GM21786 (cell line): ENCODE data around the gene LGSN.
"Not testable (repeated sequence)": the region's sequence is repeated elsewhere in the genome, so short reads cannot be mapped to it uniquely, and the experiment has no call there.

ENCODE experiments used
- ATAC-seq: cut with Tn5 transposase; IDR thresholded peaks from one replicate; pipeline ENCODE4 v1.9.1; 2021; ENCODE audit not compliant: unreplicated experiment

The LGSN gene

DNA sequence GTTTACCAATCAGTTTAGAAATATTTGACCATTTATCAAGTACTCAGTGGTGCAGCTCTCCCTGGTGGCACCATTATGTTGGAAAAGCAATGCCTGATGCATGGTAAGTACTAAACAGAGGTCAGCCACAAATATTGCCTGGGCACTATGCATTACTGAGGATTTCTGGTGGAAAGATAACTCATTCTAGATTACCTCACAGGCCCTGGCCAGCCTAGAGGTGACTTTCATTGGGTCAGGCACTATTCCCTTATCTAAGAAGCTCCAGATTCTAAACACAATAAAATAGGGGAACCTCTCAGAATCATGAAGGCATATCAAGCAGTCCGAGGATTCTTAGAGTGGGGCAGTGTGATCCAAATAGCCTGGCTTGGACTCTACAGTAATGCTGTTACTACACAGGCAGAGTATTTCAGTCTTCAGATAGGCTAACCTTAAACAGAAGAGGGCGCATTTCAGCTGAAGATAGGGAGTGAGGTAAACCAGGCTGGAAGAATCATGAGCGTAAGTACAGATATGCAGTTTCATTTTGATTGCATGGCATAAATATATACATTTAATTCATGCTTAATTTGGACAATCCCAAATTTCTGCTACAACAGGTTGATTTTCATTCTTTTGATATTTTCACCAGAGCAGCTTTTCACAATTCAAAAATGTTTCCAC is 12.1 kb downstream of the LGSN start:
- ATAC-seq: peak; percentile 86

DNA sequence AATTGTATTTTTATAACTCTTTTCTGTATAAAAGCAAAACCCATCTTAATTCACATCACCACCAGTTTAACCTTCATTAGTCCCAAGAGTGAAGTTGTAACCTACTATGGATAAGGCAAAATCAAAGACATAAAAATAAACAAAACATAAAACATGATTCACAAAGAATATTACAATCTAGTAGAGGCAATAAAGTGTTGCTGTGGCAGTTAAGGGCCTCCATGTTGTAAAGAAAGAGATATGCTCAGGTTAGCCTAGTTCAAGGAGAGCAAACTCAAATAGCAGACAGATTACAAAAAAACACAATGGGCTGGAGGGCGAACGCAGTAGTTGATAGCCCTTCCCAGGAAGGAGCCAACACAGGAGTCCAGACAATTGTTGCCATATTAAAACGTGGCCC is 13.4 kb downstream of the LGSN start:
- no peak for ATAC-seq

DNA sequence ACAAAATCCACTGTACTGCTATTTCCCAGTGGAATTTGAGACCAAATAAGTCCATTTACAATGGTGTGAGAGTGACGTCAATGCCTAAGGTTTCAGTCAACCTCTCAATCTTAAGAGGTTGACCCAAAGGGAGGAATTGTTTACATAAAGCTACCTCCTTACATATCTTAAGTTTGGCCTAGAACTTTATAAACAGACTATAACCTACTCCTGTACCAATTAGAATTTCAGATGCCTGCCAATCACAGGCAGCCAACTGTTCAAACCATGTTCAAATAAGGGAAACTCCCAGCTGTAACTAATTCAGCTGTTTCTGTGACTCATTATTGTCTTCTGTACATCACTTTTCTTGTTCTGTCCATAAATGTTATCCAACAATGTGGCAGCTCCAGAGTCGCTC is 14.5 kb downstream of the LGSN start:
- ATAC-seq: no peak

DNA sequence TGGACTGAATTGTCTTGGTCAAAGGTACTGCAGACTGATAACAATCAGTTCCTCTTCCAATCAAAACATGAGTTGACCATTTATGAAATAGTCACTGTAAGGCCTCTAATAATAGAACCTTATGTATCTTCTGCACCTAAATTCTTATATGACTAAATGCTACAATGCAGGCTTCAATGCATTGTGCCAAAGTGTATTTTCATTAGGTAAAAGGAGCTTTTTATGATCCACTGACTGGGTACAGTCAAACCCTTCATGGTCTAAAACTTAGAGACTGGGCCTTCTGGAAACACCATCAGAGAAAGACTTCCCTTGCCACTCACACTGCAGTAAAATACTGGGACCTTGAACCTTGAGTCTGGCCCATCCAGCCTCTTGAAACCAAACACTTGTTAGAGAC is 16.3 kb downstream of the LGSN start:
- ATAC-seq: no peak

DNA sequence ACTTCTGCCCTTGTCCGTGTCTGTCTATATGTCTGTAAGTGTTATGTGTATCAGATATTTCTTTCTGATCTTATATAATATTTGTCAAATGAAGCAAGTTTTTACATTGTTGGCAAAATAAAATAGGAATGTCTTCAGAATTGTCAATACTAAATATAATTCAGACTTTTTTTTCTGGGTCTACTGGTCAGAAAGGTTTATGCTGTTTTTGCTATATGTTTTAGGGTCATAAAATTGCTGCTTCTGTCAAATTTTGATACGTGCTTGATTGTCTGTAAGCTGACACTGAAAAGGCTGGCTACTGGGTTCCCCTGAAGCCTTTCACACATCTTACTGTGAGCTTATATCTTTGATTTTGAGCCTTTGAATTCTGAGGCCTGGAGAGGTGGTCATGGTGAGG is 20.1 kb downstream of the LGSN start:
- no peak for ATAC-seq

DNA sequence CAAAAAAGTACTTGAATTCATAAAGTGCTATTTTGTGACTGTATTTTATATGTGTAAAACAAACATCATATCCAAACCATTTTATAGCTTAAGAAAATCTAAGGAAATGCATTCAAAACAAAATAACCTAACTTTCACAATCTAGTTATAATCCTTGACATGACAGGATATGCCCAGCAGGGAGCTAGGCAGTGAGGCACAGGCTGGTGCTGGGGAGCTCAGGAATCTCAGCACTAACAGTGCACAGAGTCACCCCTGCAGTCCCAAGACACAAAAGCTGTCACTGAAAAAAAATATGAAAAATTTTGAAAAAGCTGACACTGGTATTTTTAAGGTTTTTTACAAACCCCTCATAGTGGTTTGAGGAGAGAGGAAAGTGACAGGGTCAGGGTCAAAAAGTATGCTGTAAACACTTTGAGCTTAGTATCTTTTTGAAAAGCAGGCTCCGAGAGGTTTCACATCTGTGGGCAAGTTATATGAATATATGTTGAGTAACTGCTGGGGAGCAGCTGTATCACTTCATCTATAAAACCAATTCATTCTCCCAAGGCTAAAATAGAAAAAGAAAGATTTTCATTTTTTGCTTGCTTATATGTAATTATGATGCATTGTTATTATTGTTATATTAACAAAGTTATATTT is 24.1 kb downstream of the LGSN start:
- ATAC-seq: no peak

DNA sequence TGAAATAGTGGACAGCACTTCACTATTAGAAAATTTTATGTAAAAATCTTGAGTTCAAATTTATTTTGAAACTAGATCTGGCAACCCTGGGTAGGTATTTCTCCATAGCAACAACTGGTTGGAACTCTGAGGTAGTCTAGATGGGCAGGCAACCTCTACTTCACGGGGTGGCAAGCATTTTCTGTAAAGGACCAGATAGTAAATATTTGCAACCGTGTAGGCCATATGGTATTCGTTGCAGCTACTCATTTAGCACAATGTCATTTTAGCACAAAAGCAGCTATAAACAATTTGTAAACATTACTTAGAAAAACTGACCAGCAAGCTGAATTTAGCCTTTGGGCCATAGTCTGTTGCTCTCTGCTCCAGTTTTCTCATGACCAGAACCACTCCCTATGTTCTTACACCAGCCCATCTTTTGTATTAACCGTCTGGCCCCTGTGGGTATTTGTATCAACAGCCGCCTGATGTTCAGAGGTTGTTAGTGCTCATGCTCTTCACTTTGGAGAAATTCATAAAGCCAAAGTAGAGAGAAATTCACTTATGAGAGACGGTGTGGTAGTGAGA is 29.2 kb downstream of the LGSN start:
- no peak for ATAC-seq

DNA sequence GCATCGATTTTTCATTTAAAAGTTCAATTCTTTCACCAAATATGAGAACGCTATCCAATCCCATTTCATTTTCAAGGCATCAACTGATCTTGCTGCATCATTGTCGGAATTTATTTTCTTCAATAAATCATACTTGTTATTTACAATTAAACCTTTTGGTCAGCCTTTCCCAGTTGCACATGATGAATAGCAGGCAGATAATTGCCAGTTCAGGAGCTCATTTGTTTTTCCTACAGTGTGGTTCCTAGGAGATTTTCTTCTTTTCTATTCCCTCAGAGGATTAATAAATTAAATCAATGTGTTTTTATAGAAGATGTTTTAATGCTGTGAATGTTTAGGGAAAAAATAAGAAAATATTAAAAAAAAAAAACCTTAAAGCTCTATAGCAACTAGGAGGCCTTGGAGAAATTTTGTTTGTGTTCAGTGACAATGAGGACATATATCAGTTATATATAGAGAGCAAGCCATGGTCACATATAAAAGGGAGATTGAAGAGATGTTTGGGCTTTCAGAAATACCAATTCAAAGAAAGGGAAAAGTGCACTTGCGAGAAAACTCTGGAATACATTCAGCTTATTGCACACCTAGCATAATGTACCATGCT is 30.4 kb downstream of the LGSN start:
- ATAC-seq: no peak

DNA sequence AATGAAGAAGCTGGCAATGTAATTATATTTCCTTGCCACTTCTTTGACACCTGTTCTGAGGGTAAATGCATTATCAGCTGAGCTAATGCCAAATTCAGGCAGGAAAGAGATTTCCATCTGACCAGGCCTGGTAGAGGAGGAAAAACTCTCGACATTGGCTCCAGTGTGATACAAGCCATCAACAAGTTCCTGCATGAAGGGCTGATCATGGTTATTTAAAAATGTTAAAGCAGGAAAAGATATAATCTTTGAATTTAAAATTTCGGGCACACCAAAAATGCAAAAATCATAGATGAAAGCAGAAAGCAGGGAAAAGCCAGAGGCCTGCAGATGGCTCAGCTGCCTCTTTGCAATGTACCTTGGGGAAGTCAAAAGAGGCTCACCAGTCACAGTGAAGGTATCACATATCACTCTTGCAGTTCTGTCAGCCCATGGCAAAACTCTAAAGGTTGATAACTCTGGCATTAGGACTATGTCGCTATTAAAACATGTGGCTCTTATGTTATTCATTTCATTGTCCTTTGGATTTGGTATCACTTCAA is 39.1 kb downstream of the LGSN start:
- ATAC-seq: no peak

DNA sequence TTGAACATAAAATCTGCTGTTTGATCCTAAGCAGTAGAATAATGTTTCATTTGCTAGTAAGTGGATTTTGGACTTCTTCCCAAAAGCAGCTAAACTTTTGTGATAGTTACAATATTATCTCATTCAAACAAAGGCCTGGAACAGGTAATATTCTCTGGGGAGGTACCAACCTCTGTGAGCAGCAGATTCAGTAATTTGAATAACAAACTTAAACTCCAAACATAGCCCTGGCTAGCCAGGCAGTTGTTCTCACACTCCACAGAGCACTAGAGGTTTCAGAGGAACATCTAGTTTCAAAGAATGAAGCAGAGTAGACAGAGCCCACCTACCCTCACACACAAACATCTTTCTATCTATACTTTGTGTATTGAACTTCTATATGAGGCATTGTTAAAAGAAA is 40.9 kb downstream of the LGSN start:
- no peak for ATAC-seq

DNA sequence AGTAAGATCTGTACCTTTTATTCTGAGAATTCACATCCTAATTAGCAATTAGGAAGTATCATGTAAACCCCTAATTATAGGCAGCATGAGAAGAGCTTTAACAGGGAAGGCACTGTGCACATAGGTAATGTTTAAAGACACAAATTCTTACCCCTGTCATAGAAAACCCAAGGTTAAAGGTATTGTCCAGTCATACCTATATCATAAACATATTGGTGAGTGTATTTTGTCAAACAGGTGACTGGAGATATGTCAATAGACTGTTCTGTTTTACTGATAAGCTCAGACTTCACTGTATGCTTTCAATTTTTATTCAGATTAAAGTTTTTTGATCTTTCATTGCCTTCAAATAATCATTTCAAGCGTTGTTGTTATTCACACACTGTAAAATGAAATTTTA is 43.8 kb downstream of the LGSN start:
- no peak for ATAC-seq

DNA sequence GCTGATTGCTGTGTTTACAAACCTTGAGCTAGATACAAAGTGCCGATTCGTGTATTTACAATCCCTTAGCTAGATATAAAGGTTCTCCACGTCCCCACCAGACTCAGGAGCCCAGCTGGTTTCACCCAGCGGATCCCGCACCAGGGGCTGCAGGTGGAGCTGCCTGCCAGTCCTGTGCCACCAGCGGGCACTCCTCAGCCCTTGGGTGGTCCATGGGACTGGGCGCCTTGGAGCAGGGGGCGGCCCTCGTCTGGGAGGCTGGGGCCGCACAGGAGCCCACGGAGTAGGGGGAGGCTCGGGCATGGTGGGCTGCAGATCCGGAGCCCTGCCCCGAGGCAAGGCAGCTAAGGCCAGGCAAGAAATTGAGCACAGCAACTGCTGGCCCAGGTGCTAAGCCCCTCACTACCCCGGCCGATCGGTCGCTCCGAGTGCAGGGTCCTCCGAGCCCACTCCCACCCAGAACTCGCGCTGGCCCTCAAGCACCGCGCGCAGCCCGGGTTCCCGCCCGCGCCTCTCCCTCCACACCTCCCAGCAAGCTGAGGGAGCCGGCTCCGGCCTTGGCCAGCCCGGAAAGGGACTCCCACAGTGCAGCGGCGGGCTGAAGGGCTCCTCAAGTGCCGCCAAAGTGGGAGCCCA is 44.9 kb downstream of the LGSN start:
- not testable (repeated sequence) for ATAC-seq

DNA sequence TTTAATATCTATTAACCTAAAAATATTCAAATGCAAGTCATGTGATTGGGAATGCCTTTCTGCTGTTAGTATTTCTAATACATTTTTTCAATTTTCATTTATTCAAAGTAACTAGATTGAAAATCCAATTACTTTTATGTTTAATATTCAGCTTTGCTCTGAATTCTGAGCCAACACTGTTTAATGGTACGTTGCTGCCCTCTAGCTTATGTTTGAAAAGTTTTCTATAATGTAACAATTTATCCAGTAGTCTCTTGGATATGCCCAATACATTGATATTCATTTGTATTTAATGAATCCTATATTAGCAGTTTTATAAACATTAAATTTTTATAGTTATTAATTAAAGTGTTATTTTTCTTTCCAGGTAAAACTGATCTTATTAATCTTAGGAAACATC is 47.4 kb downstream of the LGSN start:
- no peak for ATAC-seq

DNA sequence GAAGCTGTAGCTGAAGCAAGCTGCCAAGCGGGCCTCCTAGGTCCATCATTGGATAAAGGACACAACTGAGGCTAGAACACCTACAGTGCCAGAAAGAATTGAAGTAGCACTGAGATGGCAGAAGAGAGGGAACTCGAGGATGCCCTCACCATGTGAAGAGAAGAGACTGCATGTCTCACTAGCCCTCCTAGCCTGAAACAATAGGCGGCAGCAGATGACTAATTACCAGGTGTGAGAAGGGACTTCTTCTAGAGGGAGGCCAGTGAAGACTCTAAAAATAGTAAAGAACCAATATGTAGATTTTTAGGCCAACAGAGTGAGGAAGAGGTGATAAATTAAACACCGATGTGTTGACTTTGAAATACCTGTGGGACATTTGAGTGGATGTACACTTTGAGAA is 50.3 kb downstream of the LGSN start:
- peak; percentile 70 for ATAC-seq

DNA sequence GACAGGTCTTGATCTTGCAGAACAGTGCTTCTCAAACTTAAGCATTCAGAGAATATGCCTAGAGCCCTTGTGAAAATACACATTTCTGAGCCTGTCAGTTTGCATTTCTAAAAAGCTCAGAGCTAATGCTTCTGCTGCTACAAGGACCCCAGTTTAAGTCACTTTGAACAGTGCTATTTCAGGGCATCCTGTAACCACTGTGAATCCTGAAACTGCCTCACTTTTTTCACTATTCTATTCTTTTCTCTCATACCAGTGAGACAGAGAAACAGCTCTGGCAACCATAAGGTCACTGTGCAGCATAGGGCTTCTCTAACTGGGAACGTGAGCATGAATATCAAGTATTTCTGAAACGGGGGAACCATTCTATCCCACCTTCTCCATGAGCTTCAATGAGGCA is 51.2 kb downstream of the LGSN start:
- ATAC-seq: peak; percentile 80

DNA sequence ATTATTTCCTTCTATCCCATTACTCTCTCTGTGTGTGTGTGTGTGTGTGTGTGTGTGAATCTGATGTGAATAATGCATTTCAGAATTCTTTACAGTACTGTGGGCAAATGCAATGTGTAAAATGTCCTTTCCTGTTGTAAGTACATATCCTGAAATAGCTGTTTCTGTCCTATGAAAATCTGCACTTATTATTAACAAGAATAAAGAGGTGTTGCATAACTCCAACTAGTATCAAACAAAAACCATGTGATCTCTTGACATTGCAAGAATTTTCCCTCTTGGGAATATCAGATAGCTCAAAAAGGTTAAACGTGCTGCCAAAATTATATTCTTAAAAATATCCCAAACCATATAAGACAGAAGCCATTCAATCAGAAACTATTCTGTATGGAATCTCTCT is 52.0 kb downstream of the LGSN start:
- ATAC-seq: no peak

DNA sequence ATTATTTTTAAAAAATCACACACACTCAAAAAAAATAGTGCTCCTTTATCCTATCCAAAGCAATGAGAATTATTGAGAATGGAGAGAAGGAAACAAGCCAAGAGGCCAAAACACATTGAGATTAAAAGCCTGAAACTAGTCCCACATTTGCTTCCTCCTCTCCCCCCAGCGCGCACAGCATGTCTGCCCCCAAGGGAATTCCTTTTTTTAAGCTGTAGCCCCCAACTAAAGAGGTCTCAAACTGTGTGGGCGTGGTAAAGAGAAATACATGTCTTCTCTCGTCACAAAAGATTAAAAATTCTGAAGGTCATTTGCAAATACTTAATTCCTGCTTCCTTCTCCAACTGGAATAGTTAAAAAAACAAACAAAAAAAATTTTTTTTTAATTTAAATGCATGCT is 52.7 kb downstream of the LGSN start:
- ATAC-seq: no peak

DNA sequence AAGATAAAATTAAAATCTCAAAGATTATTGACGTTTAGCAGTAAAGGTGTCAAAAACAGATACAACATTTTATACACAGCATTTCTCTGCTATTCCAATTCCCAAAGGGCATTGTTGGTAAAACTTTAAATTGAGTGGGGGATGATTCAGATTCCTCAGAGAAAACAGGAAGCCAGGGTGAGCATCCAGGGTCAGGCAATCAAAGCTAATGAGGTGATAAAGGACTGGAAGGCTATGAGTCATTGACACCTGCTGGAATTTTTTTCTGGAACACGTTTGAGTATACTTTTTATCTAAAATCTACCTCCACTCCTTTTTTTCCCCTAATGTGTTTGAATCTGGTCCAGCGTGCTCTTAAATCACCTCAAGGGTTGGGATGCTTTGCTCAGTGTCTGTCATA is 56.3 kb downstream of the LGSN start:
- ATAC-seq: no peak

DNA sequence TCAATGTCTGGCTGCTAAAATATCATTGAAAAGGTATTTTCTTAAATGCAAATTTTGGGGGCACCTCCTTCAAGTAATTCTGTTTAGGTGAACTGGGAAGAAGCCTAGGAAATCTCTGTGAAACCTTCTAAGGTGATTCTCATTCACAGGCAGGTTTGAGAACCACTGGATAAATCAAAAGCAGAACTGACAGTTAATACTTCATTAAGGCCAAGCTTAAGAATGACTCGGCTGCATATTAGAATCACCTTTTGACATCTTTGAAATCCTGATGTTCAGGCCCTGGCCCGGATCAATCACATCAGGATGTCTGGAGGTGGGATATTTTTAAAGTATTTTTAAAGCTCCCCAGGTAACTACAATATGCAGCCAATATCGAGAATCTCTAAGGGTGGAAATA is 58.0 kb downstream of the LGSN start:
- ATAC-seq: peak; percentile 68

DNA sequence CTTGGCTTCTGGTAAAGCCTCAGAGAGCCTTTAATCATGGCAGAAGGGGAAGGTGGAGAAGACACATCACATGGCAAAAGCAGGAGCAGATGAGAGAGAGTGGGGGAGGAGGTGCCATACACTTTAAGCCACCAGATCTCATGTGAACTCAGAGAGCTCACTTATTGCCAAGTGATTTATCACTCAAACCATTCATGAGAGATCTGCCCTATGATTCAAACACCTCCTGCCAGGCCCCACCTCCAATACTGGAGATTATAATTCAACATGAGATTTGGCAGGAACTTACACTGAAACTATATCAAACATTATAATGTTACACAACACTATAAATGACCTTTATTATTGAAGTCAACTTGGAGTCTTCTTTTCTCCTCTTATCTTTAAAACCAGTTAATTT is 60.6 kb downstream of the LGSN start:
- ATAC-seq: no peak

DNA sequence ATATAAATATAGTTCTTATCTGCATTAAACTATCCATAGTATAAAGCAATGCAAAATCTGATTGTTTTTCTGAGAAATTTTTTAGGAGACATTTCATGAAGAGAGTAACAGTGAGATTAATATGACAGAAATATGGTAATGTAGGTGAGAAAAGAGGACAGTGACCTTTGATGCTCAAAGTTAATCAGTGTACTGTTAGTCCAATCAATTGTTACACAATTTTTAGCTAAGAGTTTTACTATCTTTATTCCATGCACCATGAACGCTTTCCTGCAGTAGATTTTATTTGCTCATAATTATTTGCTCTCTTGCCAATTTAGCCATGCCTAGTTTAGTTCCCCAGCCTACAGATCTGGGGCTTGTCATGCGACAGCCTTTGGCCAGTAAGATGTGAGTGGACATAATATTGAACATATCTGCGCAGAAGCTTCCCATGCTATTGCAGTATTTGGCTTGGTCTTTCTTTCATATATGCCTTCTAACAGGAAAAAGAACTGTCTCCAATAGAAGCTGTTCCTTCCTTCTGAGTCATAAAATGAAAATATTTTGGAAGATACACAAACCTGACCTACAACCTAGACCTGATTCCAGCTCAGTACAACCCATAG is 69.8 kb downstream of the LGSN start:
- no peak for ATAC-seq
